K562 (cell line): ENCODE measurements around the gene DOCK1. TPM values are rescaled to one million over a fixed set of nuclear protein-coding genes. Genes with fewer than 3 reads are reported as not detected.

Source experiments
- CEBPZ ChIP-seq: fragments of 150-350 bp; IDR thresholded peaks from 2 replicates; pipeline ENCODE4 v1.6.1; 2014; ENCODE audit warnings: low read depth, mild to moderate bottlenecking, low read length, borderline replicate concordance
- HIVEP1 ChIP-seq: fragments of 250-450 bp; sonication (Bioruptor Pico); IDR thresholded peaks from 2 replicates; pipeline ENCODE4 v1.4.0; 2020; ENCODE audit warnings: mild to moderate bottlenecking
- ID3 ChIP-seq, 2 experiments: fragments of 250-450 bp in 1 of 2; fragments of 450-650 bp in 1 of 2; sonication (Bioruptor Pico) in 1 of 2; IDR thresholded peaks; 2 replicates each; pipeline versions ENCODE4 v1.6.1 to v1.8.0; 2016 to 2021; ENCODE audit warnings: mild to moderate bottlenecking in 2 of 2, moderate library complexity in 2 of 2, missing compliant biosample characterization in 1 of 2, missing genetic modification characterization in 1 of 2
- REST ChIP-seq, 2 experiments: fragments of 450-650 bp; formaldehyde crosslinking in 1 of 2; IDR thresholded peaks; 2 replicates each; pipeline versions ENCODE4 v1.4.0 to v1.6.1; 2014 to 2020; ENCODE audit warnings: mild to moderate bottlenecking in 2 of 2, borderline replicate concordance in 1 of 2, low read depth in 1 of 2
- SRSF7 ChIP-seq: fragments of 200-400 bp; formaldehyde crosslinking; optimal IDR thresholded peaks from 2 replicates; pipeline ENCODE3; 2017; ENCODE audit warnings: mild to moderate bottlenecking, low read depth, low read length
- ZBTB2 ChIP-seq: fragments of 450-650 bp; IDR thresholded peaks from 2 replicates; pipeline ENCODE4 v1.6.1; 2016; ENCODE audit warnings: antibody characterized with exemption
- polyA plus RNA-seq, 8 experiments: library from polyadenylated mRNA; depleted of rRNA in 4 of 8; stranded (reverse) in 5 of 8; unstranded in 3 of 8; fragments of >200 nt; fragmentation: Nextera tagmentation in 2 of 8; fragmentation: Illumina TruSeq in 1 of 8; extraction: Ambion mirVana in 2 of 8; extraction: Trizol in 1 of 8; gene quantifications; 2 replicates each; pipeline versions ENCODE4 v1.2.1 to v1.2.3, GENCODE V29; 2011 to 2014; ENCODE audit warnings: inconsistent platforms in 1 of 8, missing spikeins in 1 of 8
- total RNA-seq, 7 experiments: library from RNA; depleted of rRNA in 6 of 7; stranded (reverse); fragments of >200 nt in 6 of 7; fragmentation: Illumina TruSeq in 2 of 7; extraction: Trizol in 2 of 7; gene quantifications; 2 replicates each; pipeline versions ENCODE4 v1.2.1 to v1.2.3, GENCODE V29; 2011 to 2021; ENCODE audit warnings: low replicate concordance in 1 of 7

DOCK1 gene
- total and polyA plus RNA-seq, 9 of the 15 experiments (the other 6 are each of a cell fraction or from before 2014, with no cell fraction given), result 0.31 TPM; not detected in 8

GRCh38 chr10:127332631-127333030, 427.4 kb downstream of the DOCK1 start (continued):
- no peak for TF ChIP-seq REST (IDR thresholded peaks at IDR 0.05; ENCODE audit: borderline replicate concordance)
- TF ChIP-seq REST (CRISPR knock-in tag; IDR thresholded peaks at IDR 0.05; ENCODE audit: low read depth), result no peak
- TF ChIP-seq CEBPZ, result no peak
- TF ChIP-seq SRSF7, result no peak
- no peak for TF ChIP-seq ZBTB2
- TF ChIP-seq ID3 (CRISPR knock-in tag; IDR thresholded peaks at IDR 0.05), result no peak
- TF ChIP-seq ID3 (tag; IDR thresholded peaks at IDR 0.05), result no peak
- TF ChIP-seq HIVEP1 (CRISPR knock-in tag), result no peak
